NB4 (cell line): ENCODE data around the gene KRT83.

ENCODE experiments used
- DNase-seq: peaks from one replicate; pipeline ENCODE4 v3.0.0; 2010; ENCODE audit warnings: low read depth
- H3K4me3 ChIP-seq: one replicate; pipeline ENCODE4 v1.5.1; 2011; ENCODE audit warnings: mild to moderate bottlenecking, low read depth, low read length, moderate library complexity
- CTCF ChIP-seq: IDR thresholded peaks from one replicate; pipeline ENCODE4 v1.5.1; 2012; ENCODE audit warnings: low read depth, low read length
- MAX ChIP-seq: IDR thresholded peaks from 2 replicates; pipeline ENCODE4 v1.6.1; 2011; ENCODE audit warnings: low read depth, low read length
- MYC ChIP-seq: IDR thresholded peaks from 2 replicates; pipeline ENCODE4 v1.6.1; 2011; ENCODE audit warnings: low read depth, low read length
- POLR2A ChIP-seq: IDR thresholded peaks from 2 replicates; pipeline ENCODE4 v1.6.1; 2011; ENCODE audit warnings: mild to moderate bottlenecking; ENCODE audit not compliant: insufficient read length; ENCODE audit errors: extremely low read depth

The KRT83 gene

DNA sequence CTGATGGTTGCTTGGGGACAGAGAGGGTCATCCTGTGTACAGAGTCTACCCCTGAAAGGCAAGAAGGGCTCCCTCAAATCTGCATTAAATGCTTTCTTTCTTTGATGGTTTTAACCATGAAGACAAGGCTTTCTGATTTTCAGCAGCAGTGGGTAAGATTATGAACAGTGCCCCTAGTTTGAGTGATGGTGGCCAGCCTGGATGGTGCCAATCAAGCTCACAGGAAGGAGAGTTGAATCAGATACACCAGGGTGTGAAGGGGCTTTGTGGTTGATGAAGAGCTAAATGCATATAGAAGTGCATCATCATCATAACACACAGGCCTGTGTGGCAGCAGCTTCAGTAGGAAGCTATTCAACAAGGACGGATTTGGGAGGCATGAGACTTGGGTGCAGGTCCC, 40.4 kb upstream of the KRT83 start:
- TF ChIP-seq POLR2A (no peak), MYC (no peak), MAX (no peak)
- no peak for DNase-seq

GRCh38 chr12:52360663-52361271, 39.6 kb upstream of the KRT83 start:
- DNase-seq, result no peak
- no peak for TF ChIP-seq CTCF
- TF ChIP-seq MAX, result no peak
- TF ChIP-seq POLR2A, result no peak
- no peak for TF ChIP-seq MYC
- no peak overlapping the region for H3K4me3 ChIP-seq

More for the DNA sequence above, 40.4 kb upstream of the KRT83 start:
- no peak overlapping the region for H3K4me3 ChIP-seq

DNA sequence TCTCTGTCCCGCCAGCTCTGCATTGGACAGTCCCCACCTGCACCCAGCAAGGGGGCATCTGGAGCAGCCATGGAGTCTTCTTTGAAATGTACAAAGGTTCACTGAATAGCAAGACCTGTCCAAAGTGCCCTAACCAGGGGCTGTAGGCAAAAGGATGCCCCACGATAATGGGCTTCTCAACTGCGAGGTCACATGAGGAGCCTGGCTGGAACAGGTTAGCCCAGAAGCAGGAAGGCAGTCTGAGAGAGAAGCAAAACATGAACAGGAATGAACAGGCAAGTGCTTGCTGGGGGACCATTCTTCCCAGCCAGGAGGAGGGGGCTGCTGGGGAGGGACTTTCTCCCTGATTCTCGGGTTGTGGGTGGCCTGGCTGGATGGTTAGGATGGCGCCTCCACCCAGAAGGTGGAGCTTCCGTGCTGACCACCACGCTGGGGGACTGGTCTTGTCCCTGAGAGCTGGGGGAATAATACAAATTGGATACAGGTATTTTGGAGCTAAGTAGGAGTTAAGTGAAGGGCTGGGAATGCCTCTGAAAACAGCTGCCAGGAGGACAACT, 39.0 kb upstream of the KRT83 start:
- H3K4me3 ChIP-seq, result no peak overlapping the region
- DNase-seq, result no peak
- TF ChIP-seq POLR2A (no peak), MAX (no peak), MYC (no peak), CTCF (no peak)

DNA sequence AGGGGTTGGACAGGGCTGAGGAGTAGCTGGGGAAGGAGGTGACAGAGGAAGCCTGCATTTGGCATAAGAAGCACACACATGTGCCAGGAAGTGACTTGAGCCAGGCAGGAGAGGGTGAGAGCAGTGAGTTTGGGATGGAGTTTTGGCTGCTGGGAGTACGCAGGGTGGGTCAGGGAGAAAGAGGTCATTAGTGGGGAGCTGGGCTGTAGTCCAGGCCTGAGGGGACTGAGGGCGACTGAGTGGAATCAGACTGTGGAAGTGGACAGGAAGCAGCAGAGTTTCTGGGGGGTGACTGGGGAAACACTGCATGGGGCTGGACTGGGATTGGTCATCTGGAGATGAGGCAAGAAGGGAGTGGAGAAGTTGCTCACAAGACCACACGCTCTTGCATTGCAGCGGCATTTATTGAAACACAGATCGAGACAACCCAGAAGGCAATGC, 38.4 kb upstream of the KRT83 start:
- H3K4me3 ChIP-seq, result no peak overlapping the region
- TF ChIP-seq CTCF, result no peak
- TF ChIP-seq MYC, result no peak
- TF ChIP-seq MAX, result no peak
- TF ChIP-seq POLR2A, result no peak
- DNase-seq, result peak; percentile 36

DNA sequence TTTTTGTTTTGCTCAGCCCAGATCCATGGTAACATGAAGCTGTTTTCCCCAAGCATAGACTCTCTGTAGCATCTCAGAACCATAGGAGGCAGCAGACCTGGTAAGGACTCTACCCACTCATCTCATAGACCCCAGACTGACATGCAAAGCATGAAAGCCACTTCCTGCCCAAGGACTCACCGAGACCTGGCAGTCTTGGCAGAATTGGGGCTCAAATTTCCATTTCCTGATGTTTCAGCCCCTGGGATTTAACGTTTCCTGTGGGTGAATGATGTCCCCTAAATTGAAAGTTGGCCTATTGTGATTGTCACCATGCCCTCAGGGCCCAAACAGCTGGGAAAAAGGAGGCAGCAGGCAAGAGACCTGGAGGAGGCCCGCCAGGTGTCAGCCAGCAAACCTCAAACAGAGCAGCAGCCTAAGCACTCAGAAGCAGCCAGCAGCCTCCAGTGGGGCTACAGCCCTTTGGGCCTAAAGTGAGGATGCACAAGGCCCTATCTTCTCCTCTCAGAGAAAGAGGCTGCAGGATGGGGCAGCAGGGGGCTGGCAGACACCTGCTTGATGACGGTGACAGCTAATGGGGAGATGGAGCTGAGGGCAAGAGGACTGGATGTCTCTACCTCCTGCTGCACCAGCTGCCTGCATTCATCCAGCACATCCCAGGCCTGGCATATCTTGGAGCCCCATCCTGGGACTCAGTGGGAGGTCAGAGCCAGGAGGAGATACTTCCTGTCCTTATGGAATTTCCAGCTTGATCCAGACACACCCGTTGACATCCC, 37.6 kb upstream of the KRT83 start:
- TF ChIP-seq POLR2A (no peak), CTCF (no peak), MYC (no peak), MAX (no peak)
- H3K4me3 ChIP-seq, result no peak overlapping the region
- DNase-seq, result no peak
